Epithelial cell of proximal tubule (primary cell): Measurements from ENCODE around the gene ZNF474. TPM values are rescaled to one million over a fixed set of nuclear protein-coding genes. Genes with fewer than 3 reads are reported as not detected.

ENCODE experiments used
- DNase-seq: peaks from one replicate; pipeline ENCODE4 v3.0.0-alpha.2; 2011; ENCODE audit warnings: low read depth
- H3K4me3 ChIP-seq: 2 replicates; pipeline ENCODE4 v1.5.1; 2011; ENCODE audit warnings: low read depth, mild to moderate bottlenecking, low read length
- CTCF ChIP-seq: conservative IDR thresholded peaks from 2 replicates; pipeline ENCODE4 v1.5.1; 2012; ENCODE audit warnings: low read depth, mild to moderate bottlenecking, low read length
- total RNA-seq: library from RNA; depleted of rRNA; stranded (reverse); fragments of >200 nt; gene quantifications from 2 replicates; pipeline ENCODE4 v1.2.3, GENCODE V29; 2015

The ZNF474 gene
- total RNA-seq, 1 donor from 2014 or later, result not detected

GRCh38 chr5:122179701-122180100 lies 50.4 kb downstream of the ZNF474 start:
- no peak for DNase-seq
- H3K4me3 ChIP-seq, result no peak overlapping the region
- no peak for TF ChIP-seq CTCF

DNA sequence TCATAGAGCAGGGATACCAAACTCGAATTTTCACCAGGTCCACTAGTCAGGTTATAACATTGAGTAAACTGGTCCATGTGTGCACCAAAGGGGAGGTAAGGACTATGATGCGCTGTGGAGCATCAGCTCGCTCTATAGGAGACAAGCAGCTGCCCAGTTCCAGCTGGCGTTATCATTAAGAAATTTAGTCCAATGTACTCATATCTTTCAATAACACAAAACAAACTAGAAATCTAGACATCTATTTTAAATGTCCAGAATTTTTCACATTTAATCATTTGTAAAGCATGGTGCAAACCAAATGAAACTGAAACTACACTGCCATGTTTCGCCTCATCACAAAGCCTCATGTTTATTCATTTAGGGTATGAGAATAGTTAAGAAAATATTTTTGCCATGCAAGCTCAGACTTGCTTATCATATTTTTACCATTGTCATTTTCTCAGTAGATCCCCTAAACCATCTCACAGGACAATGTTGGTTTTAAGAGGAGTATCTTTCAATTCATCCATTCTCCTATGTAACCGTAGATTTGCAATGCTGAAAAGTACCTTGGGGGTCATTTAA lies 50.9 kb downstream of the ZNF474 start:
- no peak overlapping the region for H3K4me3 ChIP-seq
- no peak for DNase-seq
- TF ChIP-seq CTCF, result no peak

- peak; percentile 93 for DNase-seq
- H3K4me3 ChIP-seq, result peak overlapping the region; percentile 17
- TF ChIP-seq CTCF, result no peak
Observed at GRCh38 chr5:122180863-122181548, 51.7 kb downstream of the ZNF474 start.

DNA sequence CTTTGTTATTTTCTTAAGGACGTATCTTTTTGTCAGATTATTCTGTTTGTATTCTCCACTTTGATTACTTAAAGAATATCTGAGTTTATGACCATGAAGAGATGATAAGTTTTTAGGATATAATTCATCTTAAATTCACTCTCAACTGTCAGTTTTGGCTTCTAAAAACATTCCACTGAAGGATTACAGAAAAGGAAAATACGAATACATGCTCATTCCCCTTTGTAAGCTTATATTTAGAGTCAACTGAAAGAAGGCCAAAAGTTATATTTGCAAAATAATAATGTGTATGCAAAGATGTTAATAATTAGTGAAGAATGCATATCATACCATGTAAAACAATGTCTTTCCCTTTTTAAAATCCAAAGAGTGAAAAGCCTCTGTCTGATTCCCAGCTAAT lies 52.5 kb downstream of the ZNF474 start:
- peak overlapping the region; percentile 17 for H3K4me3 ChIP-seq
- no peak for TF ChIP-seq CTCF
- no peak for DNase-seq

DNA sequence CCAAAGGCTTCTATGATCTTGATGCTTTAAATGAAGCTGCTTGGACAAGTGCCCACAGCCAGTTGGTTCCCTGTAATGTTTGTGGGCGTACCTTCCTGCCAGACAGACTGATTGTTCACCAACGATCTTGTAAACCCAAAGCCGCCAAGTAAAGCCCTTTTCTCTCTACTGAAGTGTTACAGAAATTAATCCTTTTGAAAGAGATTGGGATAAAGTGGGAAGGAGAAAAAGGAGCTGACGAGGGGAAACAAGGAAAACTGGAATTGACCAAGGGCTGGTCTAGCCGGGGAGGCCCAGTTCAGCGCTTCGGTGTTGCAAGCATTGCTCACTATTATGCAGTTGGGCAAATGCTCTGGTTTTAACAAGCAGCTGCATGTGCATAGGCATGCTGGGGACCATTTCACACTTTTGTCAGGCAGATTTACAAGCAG lies 53.2 kb downstream of the ZNF474 start:
- no peak overlapping the region for H3K4me3 ChIP-seq
- DNase-seq, result no peak
- TF ChIP-seq CTCF, result no peak

- peak; percentile 78 for DNase-seq
- TF ChIP-seq CTCF, result no peak
- no peak overlapping the region for H3K4me3 ChIP-seq
Observed at GRCh38 chr5:122183098-122183787, 53.9 kb downstream of the ZNF474 start.
